ENCODE measurements around the gene TOX2. TPM values are rescaled to one million over a fixed set of nuclear protein-coding genes. Genes with fewer than 3 reads are reported as not detected.

Gene TOX2
- total RNA-seq, 2 experiments from 2014 or later: 3.3 to 3.9 TPM

GRCh38 chr20:44033344-44033743 is 118.7 kb downstream of the TOX2 start:
- H3K4me3 ChIP-seq (ENCODE audit: low read length): no peak overlapping the region
- H3K4me1 ChIP-seq (ENCODE audit: insufficient read depth, low read length): peaks cover 28% of the 10 kb centered on the region
- H3K9me3 ChIP-seq (ENCODE audit: control insufficient read depth in 1 of 2, insufficient read depth in 1 of 2, low read length in 2 of 2): peaks cover 0 to 7% of the 10 kb centered on the region in 2 experiments
- Mint-ChIP-seq H3K27ac (no peak overlapping the region), H3K9me3 (no peaks in the 10 kb centered on the region), H3K4me3 (no peak overlapping the region), H3K36me3 (ENCODE audit: low read depth) (no peaks in the 10 kb centered on the region), H3K27me3 (no peaks in the 10 kb centered on the region), H3K4me1 (ENCODE audit: low read depth) (peaks cover 36% of the 10 kb centered on the region)
- no peak for ATAC-seq (ENCODE audit: poor library complexity)
- ChIA-PET POLR2A (no interaction called here), CTCF (no interaction called here)
- intact Hi-C loops (cut with DNase I, micrococcal nuclease): no loop called here
- H3K27ac ChIP-seq (ENCODE audit: low read depth in 1 of 2, low read length in 2 of 2): no peak overlapping the region
- TF ChIP-seq CTCF (IDR thresholded peaks at IDR 0.05): no peak
- H3K36me3 ChIP-seq (ENCODE audit: insufficient read depth, low read length): no peaks in the 10 kb centered on the region
- H3K27me3 ChIP-seq (ENCODE audit: control insufficient read depth in 1 of 2, insufficient read depth in 2 of 2, low read length in 2 of 2): peaks cover 0 to 2% of the 10 kb centered on the region in 2 experiments
- DNase-seq: no peak

GRCh38 chr20:44033873-44034272 is 119.2 kb downstream of the TOX2 start:
- peaks cover 23% of the 10 kb centered on the region for H3K4me1 ChIP-seq (ENCODE audit: insufficient read depth, low read length)
- Mint-ChIP-seq H3K27me3 (no peaks in the 10 kb centered on the region), H3K27ac (no peak overlapping the region), H3K4me1 (ENCODE audit: low read depth) (peaks cover 31% of the 10 kb centered on the region), H3K4me3 (no peak overlapping the region), H3K36me3 (ENCODE audit: low read depth) (no peaks in the 10 kb centered on the region), H3K9me3 (no peaks in the 10 kb centered on the region)
- H3K27ac ChIP-seq (ENCODE audit: low read depth in 1 of 2, low read length in 2 of 2): no peak overlapping the region
- no peak for TF ChIP-seq CTCF (IDR thresholded peaks at IDR 0.05)
- CTCF ChIA-PET: no interaction called here
- POLR2A ChIA-PET: no interaction called here
- H3K4me3 ChIP-seq (ENCODE audit: low read length): no peak overlapping the region
- intact Hi-C loops (cut with DNase I, micrococcal nuclease): no loop called here
- no peak for DNase-seq
- peaks cover 0 to 7% of the 10 kb centered on the region in 2 experiments for H3K9me3 ChIP-seq (ENCODE audit: control insufficient read depth in 1 of 2, insufficient read depth in 1 of 2, low read length in 2 of 2)
- H3K36me3 ChIP-seq (ENCODE audit: insufficient read depth, low read length): no peaks in the 10 kb centered on the region
- peaks cover 0 to 4% of the 10 kb centered on the region in 2 experiments for H3K27me3 ChIP-seq (ENCODE audit: control insufficient read depth in 1 of 2, insufficient read depth in 2 of 2, low read length in 2 of 2)
- ATAC-seq (ENCODE audit: poor library complexity): no peak

GRCh38 chr20:44034451-44034850 is 119.8 kb downstream of the TOX2 start:
- no peak for TF ChIP-seq CTCF (IDR thresholded peaks at IDR 0.05)
- Histone ChIP-seq H3K27ac (ENCODE audit: low read depth in 1 of 2, low read length in 2 of 2) (no peak overlapping the region), H3K27me3 (ENCODE audit: control insufficient read depth in 1 of 2, insufficient read depth in 2 of 2, low read length in 2 of 2) (peaks cover 0 to 4% of the 10 kb centered on the region in 2 experiments), H3K9me3 (ENCODE audit: control insufficient read depth in 1 of 2, insufficient read depth in 1 of 2, low read length in 2 of 2) (peaks cover 0 to 7% of the 10 kb centered on the region in 2 experiments), H3K36me3 (ENCODE audit: insufficient read depth, low read length) (no peaks in the 10 kb centered on the region), H3K4me1 (ENCODE audit: insufficient read depth, low read length) (peaks cover 17% of the 10 kb centered on the region), H3K4me3 (ENCODE audit: low read length) (no peak overlapping the region)
- no peaks in the 10 kb centered on the region for H3K27me3 Mint-ChIP-seq
- ChIA-PET POLR2A (no interaction called here), CTCF (no interaction called here)
- no peaks in the 10 kb centered on the region for H3K36me3 Mint-ChIP-seq (ENCODE audit: low read depth)
- no peak for ATAC-seq (ENCODE audit: poor library complexity)
- intact Hi-C loops (cut with DNase I, micrococcal nuclease): no loop called here
- H3K4me1 Mint-ChIP-seq (ENCODE audit: low read depth): peaks cover 28% of the 10 kb centered on the region
- H3K9me3 Mint-ChIP-seq: no peaks in the 10 kb centered on the region
- no peak for DNase-seq
- H3K4me3 Mint-ChIP-seq: no peak overlapping the region
- no peak overlapping the region for H3K27ac Mint-ChIP-seq
